COR-L47 (cell line): ENCODE measurements around the gene SBF2.
"Not testable (repeated sequence)": the region's sequence is repeated elsewhere in the genome, so short reads cannot be mapped to it uniquely, and the experiment has no call there.

Experiments used
- DNase-seq: peaks from one replicate; lab custom pipeline; 2025; lab: John Stamatoyannopoulos, UW

SBF2 gene

DNA sequence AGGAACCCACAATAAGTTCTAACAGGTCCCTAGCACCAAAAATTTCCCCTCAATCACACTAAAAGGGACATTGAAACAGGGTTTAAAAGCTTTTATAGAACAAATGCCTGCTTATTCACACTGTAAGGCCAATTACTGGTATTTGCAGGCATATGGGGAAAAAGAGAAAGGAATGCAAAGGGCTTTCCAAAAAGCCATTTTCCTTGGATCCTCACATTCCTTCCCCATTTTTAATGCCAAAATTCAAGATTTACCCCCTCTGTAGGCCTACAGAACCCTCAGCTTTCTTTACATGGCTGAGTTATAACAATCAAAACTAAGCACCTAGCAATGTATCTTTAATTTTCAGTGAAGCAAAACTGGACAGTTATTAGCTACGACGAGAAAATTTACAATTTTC is 102.0 kb downstream of the SBF2 start:
- no peak for DNase-seq

DNA sequence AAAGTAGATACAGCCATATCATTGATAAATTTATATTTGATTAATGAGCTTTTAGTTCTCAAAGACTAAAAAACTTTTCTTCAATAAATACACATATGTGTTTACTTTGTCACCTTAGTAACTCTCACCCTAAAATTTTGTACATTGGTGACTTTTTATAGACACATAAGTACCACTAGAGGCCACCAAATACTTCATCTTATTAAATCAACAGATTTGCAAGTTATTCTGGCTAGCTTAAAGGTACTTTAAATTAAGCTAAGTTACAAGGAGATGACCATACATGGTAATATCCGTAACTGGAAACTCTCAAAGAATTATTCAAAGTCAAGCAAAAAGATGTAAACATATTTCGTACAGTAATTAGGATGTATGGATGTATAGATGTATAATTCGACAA is 112.2 kb downstream of the SBF2 start:
- DNase-seq = peak; percentile 0

DNA sequence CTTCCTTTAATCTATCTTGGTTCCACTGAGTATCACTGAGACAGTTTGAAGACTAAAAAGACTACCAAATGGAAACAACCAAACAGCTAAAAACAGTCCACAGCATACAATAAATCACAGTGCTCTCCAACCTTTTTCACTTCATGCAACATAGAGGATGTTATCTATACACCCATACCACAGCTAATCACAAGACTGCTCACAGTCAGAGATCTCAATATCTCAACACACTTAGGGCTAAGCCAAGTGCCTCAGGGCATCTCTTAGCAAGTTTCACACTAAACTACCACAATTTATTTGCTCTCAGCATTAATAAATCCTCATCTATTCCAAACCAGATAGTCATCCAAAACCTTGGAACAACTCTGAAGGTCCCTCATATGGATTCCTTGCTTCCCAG is 129.4 kb downstream of the SBF2 start:
- no peak for DNase-seq

GRCh38 chr11:10162222-10162621 is 131.8 kb downstream of the SBF2 start:
- DNase-seq = no peak

DNA sequence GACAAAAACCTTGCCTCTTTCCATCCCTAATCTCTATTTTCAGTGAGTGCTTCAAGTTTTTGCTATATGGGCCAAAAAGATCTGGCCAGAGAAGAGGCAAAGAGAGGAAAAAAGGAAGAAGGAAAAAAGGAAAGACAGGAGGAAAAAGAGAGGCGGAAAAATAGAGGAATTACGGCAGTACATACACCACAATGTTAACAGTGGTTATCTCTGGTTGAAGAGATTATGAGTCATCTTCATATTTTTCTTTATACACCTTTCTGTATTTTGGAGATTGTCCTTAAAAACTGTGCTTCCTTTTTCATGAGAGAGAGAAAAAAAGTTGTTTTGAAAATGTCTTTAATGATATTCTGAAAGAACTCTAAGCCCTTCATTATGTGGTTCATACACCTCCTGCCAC is 133.7 kb downstream of the SBF2 start:
- no peak for DNase-seq

DNA sequence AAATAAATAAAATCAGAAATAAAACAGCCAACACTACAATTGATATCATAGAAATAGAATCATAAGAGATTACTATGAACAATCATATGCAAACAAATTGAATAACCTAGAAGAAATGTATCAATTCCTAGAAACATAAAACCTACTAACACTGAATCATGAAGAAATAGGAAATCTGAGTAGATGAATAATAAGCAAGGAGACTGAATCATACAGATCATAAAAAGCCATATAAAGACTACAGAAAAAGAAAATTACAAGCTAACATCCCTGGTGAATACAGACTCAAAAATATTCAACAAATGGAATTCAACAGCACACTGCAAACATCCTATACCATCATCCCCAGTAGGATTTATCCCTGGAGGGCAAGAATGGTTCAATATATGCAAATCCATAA is 135.6 kb downstream of the SBF2 start:
- DNase-seq = no peak

DNA sequence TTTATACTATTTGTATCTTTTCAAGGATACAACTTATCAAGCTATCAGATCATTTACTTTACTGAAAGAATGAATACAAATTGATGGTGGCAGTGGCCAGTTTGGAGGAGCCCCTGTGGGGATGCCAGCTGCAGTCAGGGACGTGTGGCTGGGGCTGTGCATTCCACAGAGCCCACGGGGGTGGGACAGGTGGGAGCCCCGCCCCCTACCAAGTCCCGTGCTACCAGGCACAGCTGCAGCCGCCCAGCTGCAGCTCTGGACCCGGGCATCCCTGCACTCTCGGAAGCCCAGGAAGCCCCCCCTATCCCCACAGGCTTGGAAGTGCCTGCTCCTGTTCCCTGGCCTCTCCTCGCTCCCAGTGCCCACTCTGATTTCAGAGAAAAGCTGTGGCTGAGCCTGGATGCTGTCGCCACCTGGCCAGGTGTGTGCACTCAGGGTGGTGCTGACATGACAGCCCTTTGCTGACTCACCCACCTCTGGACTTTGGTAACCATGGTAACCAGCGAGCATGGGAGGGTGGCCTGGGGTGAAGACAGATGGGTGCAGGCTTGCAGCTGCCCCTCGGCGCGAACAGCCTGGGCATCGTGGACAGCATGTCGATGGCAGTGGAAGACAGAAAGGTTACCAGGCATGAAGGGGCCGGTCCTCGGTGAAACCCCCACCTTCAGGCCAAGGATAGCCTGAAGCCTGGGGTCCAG is 138.1 kb downstream of the SBF2 start:
- DNase-seq = no peak

- DNase-seq = no peak
Observed at GRCh38 chr11:10150800-10151199, 143.2 kb downstream of the SBF2 start.

DNA sequence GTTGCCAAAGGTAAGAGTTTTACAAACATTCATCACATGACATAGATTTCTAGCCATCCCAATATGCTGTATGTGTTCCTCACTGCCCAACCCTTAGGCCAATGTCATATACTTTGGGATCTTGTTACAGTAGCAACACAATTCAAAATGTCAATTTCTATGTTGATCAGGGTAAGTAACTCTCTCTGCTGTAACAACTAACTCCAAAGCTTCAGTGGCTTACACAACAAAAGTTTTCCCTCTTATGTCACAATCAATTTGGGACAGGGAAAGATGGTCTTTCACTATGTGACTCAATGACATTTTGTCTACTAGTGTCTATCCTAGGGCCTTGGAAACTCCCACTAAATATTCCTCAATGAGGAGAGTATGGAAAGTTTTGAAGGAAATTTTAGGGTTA is 144.5 kb downstream of the SBF2 start:
- no peak for DNase-seq

- DNase-seq = no peak
Observed at GRCh38 chr11:10147195-10147594, 146.8 kb downstream of the SBF2 start.

GRCh38 chr11:10144954-10145353 is 149.1 kb downstream of the SBF2 start:
- no peak for DNase-seq

- DNase-seq = no peak
Observed at GRCh38 chr11:10139656-10140055, 154.4 kb downstream of the SBF2 start.

DNA sequence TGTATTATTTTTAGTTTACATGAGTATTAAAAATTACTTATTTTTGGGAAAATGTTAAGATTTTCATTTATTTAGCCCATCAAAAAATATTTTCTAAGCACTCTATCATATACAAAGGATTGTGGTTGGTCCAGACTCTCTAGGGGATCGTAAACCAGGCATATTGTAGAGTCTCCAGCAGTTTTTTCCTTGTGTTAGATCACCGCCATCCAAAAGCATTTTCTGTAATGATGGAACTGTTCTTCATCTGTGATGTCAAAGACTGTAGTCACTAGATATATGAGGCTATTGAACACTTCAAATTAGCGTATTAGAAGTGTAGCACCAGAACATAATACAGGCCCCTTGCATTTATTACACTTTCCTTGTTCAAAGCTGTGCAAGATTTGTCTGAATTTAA is 154.9 kb downstream of the SBF2 start:
- DNase-seq = no peak

GRCh38 chr11:10134975-10135481 is 159.0 kb downstream of the SBF2 start:
- no peak for DNase-seq

DNA sequence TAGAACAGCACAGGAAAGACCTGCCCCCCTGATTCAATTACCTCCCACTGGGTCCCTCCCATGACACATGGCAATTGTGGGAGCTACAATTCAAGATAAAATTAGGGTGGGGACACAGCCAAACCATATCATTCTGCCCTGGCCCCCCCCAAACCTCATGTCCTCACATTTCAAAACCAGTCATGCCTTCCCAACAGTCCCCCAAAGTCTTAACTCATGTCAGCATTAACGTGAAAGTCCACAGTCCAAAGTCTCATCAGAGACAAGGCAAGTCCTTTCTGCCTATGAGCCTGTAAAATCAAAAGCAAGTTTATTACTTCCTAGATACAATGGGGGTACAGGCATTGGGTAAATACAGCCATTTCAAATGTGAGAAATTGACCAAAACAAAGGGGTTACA is 159.8 kb downstream of the SBF2 start:
- DNase-seq = not testable (repeated sequence)

DNA sequence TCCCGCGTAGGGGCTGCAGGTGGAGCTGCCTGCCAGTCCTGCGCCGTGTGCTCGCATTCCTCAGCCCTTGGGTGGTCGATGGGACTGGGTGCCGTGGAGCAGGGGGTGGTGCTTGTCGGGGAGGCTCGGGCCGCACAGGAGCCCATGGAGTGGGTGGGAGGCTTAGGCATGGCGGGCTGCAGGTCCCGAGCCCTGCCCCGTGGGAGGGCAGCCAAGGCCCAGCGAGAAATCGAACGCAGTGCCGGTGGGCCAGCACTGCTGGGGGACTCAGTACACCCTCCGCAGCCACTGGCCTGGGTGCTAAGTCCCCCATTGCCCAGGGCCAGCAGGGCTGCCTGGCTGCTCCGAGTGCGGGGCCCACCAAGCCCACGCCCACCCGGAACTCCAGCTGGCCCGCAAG is 160.8 kb downstream of the SBF2 start:
- DNase-seq = not testable (repeated sequence)

- DNase-seq = no peak
Observed at GRCh38 chr11:10130875-10131274, 163.1 kb downstream of the SBF2 start.

- DNase-seq = not testable (repeated sequence)
Observed at GRCh38 chr11:10129184-10129583, 164.8 kb downstream of the SBF2 start.

DNA sequence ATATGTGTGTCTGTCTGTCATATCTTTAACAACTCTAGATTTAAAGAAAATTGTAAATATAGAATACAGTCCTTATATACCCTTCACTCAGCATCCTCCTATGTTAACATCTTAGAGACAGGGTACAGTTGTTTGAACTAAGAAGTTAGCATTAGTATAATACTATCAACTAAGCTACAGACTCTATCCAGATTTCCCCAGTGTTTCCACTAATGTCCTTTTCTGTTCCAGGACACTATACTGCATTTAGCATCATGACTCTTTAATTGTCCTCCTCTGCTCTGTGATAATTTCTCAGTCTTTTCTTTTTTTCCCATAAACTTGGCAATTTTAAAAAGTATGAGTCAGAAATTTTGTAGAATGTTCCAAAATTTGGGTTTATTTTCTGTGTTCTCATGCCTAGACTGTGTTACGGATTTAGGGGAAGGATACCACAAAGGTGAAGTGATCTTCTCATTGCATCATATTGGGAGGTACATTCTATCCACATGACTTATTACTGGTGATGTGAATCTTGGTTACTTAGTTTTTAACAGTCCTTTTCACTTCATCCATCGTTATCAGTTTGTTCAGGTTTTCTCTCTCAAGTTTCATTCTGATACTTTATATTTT is 168.4 kb downstream of the SBF2 start:
- no peak for DNase-seq

- DNase-seq = no peak
Observed at GRCh38 chr11:10122326-10123197, 171.5 kb downstream of the SBF2 start.

- no peak for DNase-seq
Observed at GRCh38 chr11:10118865-10119264, 175.2 kb downstream of the SBF2 start.

DNA sequence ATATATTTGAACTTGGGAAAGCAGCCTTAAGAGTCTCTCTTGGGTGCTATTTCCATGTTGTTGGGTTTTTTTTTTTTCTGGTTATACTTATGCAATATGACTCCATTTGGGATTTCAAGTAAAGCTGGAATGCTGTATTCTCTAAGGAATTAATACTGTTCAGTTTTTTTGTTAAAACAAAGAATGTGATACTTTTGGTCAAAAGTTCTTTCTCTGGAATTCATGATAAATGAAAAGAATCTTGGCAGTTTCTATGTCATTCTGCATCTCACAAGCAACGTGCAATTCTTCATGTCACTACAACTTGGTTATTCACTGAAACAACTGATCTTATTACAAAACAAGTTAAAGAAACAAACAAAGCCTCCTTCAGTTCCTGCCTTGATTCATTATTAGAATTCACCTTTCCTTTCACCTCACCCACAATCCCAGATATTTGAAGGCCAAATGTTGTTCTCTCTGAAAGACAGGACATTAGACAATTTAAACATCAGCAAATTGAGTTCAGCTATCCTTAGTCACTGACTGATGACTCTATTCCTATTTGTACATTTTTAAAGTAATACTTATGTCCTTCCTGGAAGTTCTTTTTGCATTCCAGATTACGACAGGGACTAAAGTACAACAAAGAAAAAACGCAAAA is 176.2 kb downstream of the SBF2 start:
- no peak for DNase-seq
